ENCODE data around the gene HYLS1. TPM values are rescaled to one million over a fixed set of nuclear protein-coding genes. Genes with fewer than 3 reads are reported as not detected.
A peak's percentile ranks its signal among the peaks of the same experiment; 100 is the strongest.

The HYLS1 gene
- total and polyA plus RNA-seq, 7 donors, result 3.0 to 8.7 (median 6.1) TPM

GRCh38 chr11:125944350-125945010, 57.0 kb downstream of the HYLS1 start:
- H3K9me3 ChIP-seq, result no peaks in the 10 kb centered on the region
- intact Hi-C loops (cut with DNase I), result loop anchor here (5.0 kb wide), 1 partner anchor 248 kb away; no protein-coding TSS in a partner anchor
- 83 to 88% methylated on average over 13 of the region's 13 CpGs for WGBS, 2 donors
- no peak for TF ChIP-seq EP300 (IDR thresholded peaks at IDR 0.05)
- no peak for TF ChIP-seq CTCF (IDR thresholded peaks at IDR 0.05)
- TF ChIP-seq POLR2AphosphoS5 (IDR thresholded peaks at IDR 0.05), result no peak
- TF ChIP-seq POLR2A (IDR thresholded peaks at IDR 0.05), result no peak
- H3K27ac ChIP-seq, result no peak overlapping the region
- H3K27me3 ChIP-seq, result no peaks in the 10 kb centered on the region
- H3K36me3 ChIP-seq, result no peaks in the 10 kb centered on the region
- peak; percentile 52 for DNase-seq
- H3K4me1 ChIP-seq, result peaks cover 0 to 5% (median under 1%) of the 10 kb centered on the region in 4 donors
- no peak overlapping the region for H3K4me3 ChIP-seq

GRCh38 chr11:125945011-125945796, 57.7 kb downstream of the HYLS1 start:
- TF ChIP-seq EP300 (IDR thresholded peaks at IDR 0.05) (no peak), POLR2A (IDR thresholded peaks at IDR 0.05) (no peak), CTCF (IDR thresholded peaks at IDR 0.05) (no peak), POLR2AphosphoS5 (IDR thresholded peaks at IDR 0.05) (no peak)
- H3K27ac ChIP-seq, result no peak overlapping the region
- H3K9me3 ChIP-seq, result no peaks in the 10 kb centered on the region
- no peak overlapping the region for H3K4me3 ChIP-seq
- no peaks in the 10 kb centered on the region for H3K36me3 ChIP-seq
- peaks cover 0 to 4% (median 0%) of the 10 kb centered on the region in 4 donors for H3K4me1 ChIP-seq
- no peak for DNase-seq
- WGBS, 2 donors, result 66 to 73% methylated on average over 15 of the region's 15 CpGs
- intact Hi-C loops (cut with DNase I), result no loop called here
- H3K27me3 ChIP-seq, result no peaks in the 10 kb centered on the region

- no peak for DNase-seq
- intact Hi-C loops (cut with DNase I), result no loop called here
- H3K27me3 ChIP-seq, result no peaks in the 10 kb centered on the region
These were observed 58.5 kb downstream of the HYLS1 start, which contains the start of gene VSIG10L2 for GRCh38 chr11:125945797-125946520. Gene VSIG10L2, plus strand, starts transcription at chr11:125946044. Its CDS starts 12 bp downstream, at chr11:125946056.

More at GRCh38 chr11:125945797-125946520, 58.5 kb downstream of the HYLS1 start, which contains the start of gene VSIG10L2:
- WGBS, 2 donors, result 66 to 82% methylated on average over 8 of the region's 8 CpGs
- H3K27ac ChIP-seq, result no peak within 1 kb of the TSS
- no peaks in the 10 kb centered on the region for H3K9me3 ChIP-seq
- peaks cover 2 to 11% (median 6%) of the 10 kb centered on the region in 4 donors for H3K4me1 ChIP-seq
- no peak within 1 kb of the TSS for H3K4me3 ChIP-seq
- no peaks in the 10 kb centered on the region for H3K36me3 ChIP-seq
- no peak for TF ChIP-seq EP300 (IDR thresholded peaks at IDR 0.05)
- no peak for TF ChIP-seq CTCF (IDR thresholded peaks at IDR 0.05)
- no peak for TF ChIP-seq POLR2A (IDR thresholded peaks at IDR 0.05)
- TF ChIP-seq POLR2AphosphoS5 (IDR thresholded peaks at IDR 0.05), result no peak

Data from sigmoid colon (tissue), 7 donors.